DND-41 (cell line): ENCODE results near the gene TMPRSS4.

Source experiments
- ATAC-seq: fragments of 200-7000 bp; cut with Tn5 transposase; 3 replicates; pipeline ENCODE4 v1.9.1; 2021; ENCODE audit warnings: low read depth; ENCODE audit not compliant: insufficient read depth
- DNase-seq: peaks from one replicate; pipeline ENCODE4 v3.0.0-alpha.2; 2020
- H2AFZ ChIP-seq: 2 replicates; pipeline ENCODE4 v1.6.0; 2012; ENCODE audit warnings: low read depth, low read length
- H3K27ac ChIP-seq: 2 replicates; pipeline ENCODE4 v1.5.1; 2012; ENCODE audit warnings: low read length, inconsistent platforms
- H3K27me3 ChIP-seq: fragments of 200-600 bp; sonication (generic); 2 replicates; pipeline ENCODE4 v1.6.0; 2012; ENCODE audit warnings: low read length, mild to moderate bottlenecking, inconsistent platforms; ENCODE audit not compliant: insufficient read depth, poor library complexity
- H3K36me3 ChIP-seq: 2 replicates; pipeline ENCODE4 v1.5.1; 2012; ENCODE audit warnings: low read length, inconsistent platforms; ENCODE audit not compliant: insufficient read depth
- H3K4me1 ChIP-seq: 2 replicates; pipeline ENCODE4 v1.5.1; 2012; ENCODE audit warnings: mild to moderate bottlenecking, low read length; ENCODE audit not compliant: insufficient read depth
- H3K4me2 ChIP-seq: 2 replicates; pipeline ENCODE4 v1.6.0; 2012; ENCODE audit warnings: mild to moderate bottlenecking, moderate library complexity, low read length, inconsistent platforms; ENCODE audit not compliant: insufficient read depth
- H3K4me3 ChIP-seq, 2 experiments: fragments of 200-600 bp in 1 of 2; shearing (Covaris generic) in 1 of 2; 2 replicates each; pipeline ENCODE4 v1.5.1; 2012 to 2016; ENCODE audit warnings: inconsistent platforms in 2 of 2, low read length in 2 of 2, mild to moderate bottlenecking in 2 of 2, low read depth in 1 of 2, moderate library complexity in 1 of 2
- H3K79me2 ChIP-seq: 2 replicates; pipeline ENCODE4 v1.6.0; 2012; ENCODE audit warnings: low read length, inconsistent platforms; ENCODE audit not compliant: insufficient read depth
- H3K9ac ChIP-seq: 2 replicates; pipeline ENCODE4 v1.6.0; 2012; ENCODE audit warnings: low read depth, mild to moderate bottlenecking, inconsistent platforms, low read length, moderate library complexity
- H3K9me3 ChIP-seq: 2 replicates; pipeline ENCODE4 v1.5.1; 2012; ENCODE audit warnings: low read length, moderate library complexity, mild to moderate bottlenecking, inconsistent platforms; ENCODE audit not compliant: insufficient read depth, severe bottlenecking
- H4K20me1 ChIP-seq: 2 replicates; pipeline ENCODE4 v1.6.0; 2012; ENCODE audit warnings: low read length; ENCODE audit not compliant: insufficient read depth
- CTCF ChIP-seq: IDR thresholded peaks from 2 replicates; pipeline ENCODE4 v1.5.1; 2012; ENCODE audit warnings: borderline replicate concordance, low read length, moderate library complexity, mild to moderate bottlenecking; ENCODE audit not compliant: poor library complexity, severe bottlenecking; ENCODE audit errors: extremely low read depth
- EZH2 ChIP-seq: IDR thresholded peaks from 3 replicates; pipeline ENCODE4 v1.6.1; 2012; ENCODE audit warnings: borderline replicate concordance, low read depth, mild to moderate bottlenecking, moderate library complexity, low read length, inconsistent platforms; ENCODE audit not compliant: severe bottlenecking

Gene TMPRSS4

DNA sequence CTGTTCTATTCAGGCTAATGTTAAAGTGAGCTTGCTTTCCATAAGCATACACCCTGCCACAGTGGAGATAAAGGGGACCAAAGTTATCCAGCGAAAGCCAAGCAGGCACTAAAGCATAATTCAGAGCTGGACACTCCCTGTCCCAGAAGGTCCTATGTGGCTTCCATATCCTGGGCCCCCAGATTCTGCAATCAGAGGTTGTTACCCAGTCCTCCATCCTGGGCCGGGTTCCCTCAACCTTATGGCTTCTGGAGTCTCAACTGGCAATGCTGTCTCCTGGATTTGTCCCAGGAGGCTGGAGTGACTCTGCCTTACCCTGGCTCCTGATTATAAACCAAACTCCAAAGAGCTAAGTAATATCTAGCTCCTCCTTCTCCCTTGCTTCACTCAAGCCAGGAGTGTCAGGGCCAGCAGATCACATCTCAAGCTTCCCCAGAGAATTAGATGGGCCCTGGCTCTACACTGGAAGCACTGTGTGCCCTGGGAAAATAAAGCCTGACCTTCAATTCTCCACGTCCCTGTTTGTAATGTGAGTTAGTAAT lies 23.9 kb downstream of the TMPRSS4 start:
- no peaks in the 10 kb centered on the region for H3K79me2 ChIP-seq
- H3K27me3 ChIP-seq, result peaks cover 20% of the 10 kb centered on the region
- H2AFZ ChIP-seq, result no peak overlapping the region
- no peak for TF ChIP-seq CTCF
- TF ChIP-seq EZH2, result no peak
- no peak overlapping the region for H3K9ac ChIP-seq
- H3K4me2 ChIP-seq, result no peak overlapping the region
- H3K27ac ChIP-seq, result no peak overlapping the region
- DNase-seq (no peak), ATAC-seq (no peak)
- H3K4me1 ChIP-seq, result no peaks in the 10 kb centered on the region
- H3K36me3 ChIP-seq, result no peaks in the 10 kb centered on the region
- no peak overlapping the region for H3K4me3 ChIP-seq
- no peaks in the 10 kb centered on the region for H3K9me3 ChIP-seq
- no peaks in the 10 kb centered on the region for H4K20me1 ChIP-seq

- Histone ChIP-seq H3K9ac (no peak overlapping the region), H2AFZ (no peak overlapping the region), H3K27me3 (peaks cover 12% of the 10 kb centered on the region), H4K20me1 (no peaks in the 10 kb centered on the region), H3K4me2 (no peak overlapping the region), H3K4me3 (no peak overlapping the region), H3K9me3 (no peaks in the 10 kb centered on the region), H3K27ac (no peak overlapping the region), H3K36me3 (no peaks in the 10 kb centered on the region), H3K79me2 (no peaks in the 10 kb centered on the region), H3K4me1 (no peaks in the 10 kb centered on the region)
- no peak for DNase-seq
- no peak for TF ChIP-seq EZH2
- no peak for TF ChIP-seq CTCF
- no peak for ATAC-seq
These were observed 25.9 kb downstream of the TMPRSS4 start for GRCh38 chr11:118102721-118103261.

DNA sequence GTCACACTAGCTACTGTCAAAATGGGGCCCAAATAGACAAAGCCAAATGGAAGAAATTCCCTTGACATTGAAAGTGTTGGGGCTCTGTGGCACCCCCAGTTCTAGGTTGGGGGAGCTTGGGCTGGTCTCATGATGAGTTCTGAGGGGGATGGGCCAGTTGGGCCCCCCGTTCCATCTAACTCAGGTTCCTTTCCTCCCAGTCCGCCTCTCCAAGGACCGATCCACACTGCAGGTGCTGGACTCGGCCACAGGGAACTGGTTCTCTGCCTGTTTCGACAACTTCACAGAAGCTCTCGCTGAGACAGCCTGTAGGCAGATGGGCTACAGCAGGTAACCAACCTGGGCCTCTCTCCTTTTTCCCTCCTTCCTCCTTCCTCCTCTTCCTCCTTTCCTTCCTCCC lies 27.6 kb downstream of the TMPRSS4 start:
- ATAC-seq (no peak), DNase-seq (no peak)
- Histone ChIP-seq H2AFZ (no peak overlapping the region), H3K9ac (no peak overlapping the region), H3K4me1 (no peaks in the 10 kb centered on the region), H3K79me2 (no peaks in the 10 kb centered on the region), H3K4me3 (no peak overlapping the region), H3K4me2 (no peak overlapping the region), H3K27ac (no peak overlapping the region), H3K36me3 (no peaks in the 10 kb centered on the region), H3K9me3 (no peaks in the 10 kb centered on the region), H3K27me3 (peaks cover 19% of the 10 kb centered on the region), H4K20me1 (no peaks in the 10 kb centered on the region; the same call in 1 of the 2 replicates)
- no peak for TF ChIP-seq CTCF
